K562 (cell line): ENCODE data around the gene PRAC2. TPM values are rescaled to one million over a fixed set of nuclear protein-coding genes. Genes with fewer than 3 reads are reported as not detected.

Experiments
- ATAC-seq: fragments of 200-7000 bp; cut with Tn5 transposase; 3 replicates; pipeline ENCODE4 v1.9.1; 2020; ENCODE audit warnings: moderate library complexity
- BruUV-seq: library from RNA; stranded (reverse); fragments of 400-500 nt; replicated peaks from 2 replicates; lab custom pipeline; 2021; lab: Mats Ljungman, UMichigan
- CTCF ChIA-PET: fragments of 300-600 bp; formaldehyde crosslinking; extraction: SDS; loops from one replicate; lab custom pipeline; 2021; ENCODE audit warnings: low intra/inter-chr PET ratio; lab: Yijun Ruan, JAX
- POLR2A ChIA-PET: fragments of 300-600, 350-650 bp; sonication (Branson Sonifier 250); formaldehyde crosslinking; extraction: SDS; loops from one replicate; lab custom pipeline; 2021; ENCODE audit warnings: antibody characterized with exemption, inconsistent platforms; lab: Yijun Ruan, JAX
- DNase-seq, 4 experiments: peaks; one replicate each; pipeline versions ENCODE4 v3.0.0 to v3.0.0-alpha.2; 2011 to 2018; ENCODE audit warnings: low spot score in 3 of 4, mixed read lengths in 3 of 4; ENCODE audit errors: extremely low read depth in 1 of 4
- FAIRE-seq: peaks from 2 replicates; lab custom pipeline; 2011; peaks lifted over from hg19 to GRCh38; lab: Jason Lieb, UNC
- H2AFZ ChIP-seq: 2 replicates; pipeline ENCODE4 v1.6.0; 2011; ENCODE audit warnings: low read depth, low read length, control low read depth, inconsistent platforms
- H3K27ac ChIP-seq: fragments of 200-600 bp; 3 replicates; pipeline ENCODE4 v1.8.0; 2011; ENCODE audit warnings: low read depth, mild to moderate bottlenecking, control low read depth, inconsistent platforms, low read length, moderate library complexity, mixed read lengths; ENCODE audit errors: extremely low read depth
- H3K27me3 ChIP-seq, 2 experiments: fragments of 300-600 bp in 1 of 2; 2 replicates in 1 of 2; 3 replicates in 1 of 2; pipeline versions ENCODE4 v1.6.0 to v1.8.0; 2011; ENCODE audit warnings: inconsistent platforms in 2 of 2, low read length in 2 of 2, mild to moderate bottlenecking in 1 of 2, mixed read lengths in 1 of 2, moderate library complexity in 1 of 2; ENCODE audit not compliant: control insufficient read depth in 2 of 2, insufficient read depth in 2 of 2
- H3K36me3 ChIP-seq: fragments of 300-600 bp; 3 replicates; pipeline ENCODE4 v1.8.0; 2011; ENCODE audit warnings: mild to moderate bottlenecking, low read length, inconsistent platforms; ENCODE audit not compliant: control insufficient read depth, insufficient read depth
- H3K4me1 ChIP-seq, 2 experiments: fragments of 200-600 bp in 1 of 2; replicated peaks in 1 of 2; 2 replicates in 1 of 2; 3 replicates in 1 of 2; pipeline versions ENCODE4 v1.5.1 to v1.8.0; 2011; ENCODE audit warnings: inconsistent platforms in 2 of 2, low read length in 2 of 2, mild to moderate bottlenecking in 1 of 2, mixed read lengths in 1 of 2, moderate library complexity in 1 of 2; ENCODE audit not compliant: control insufficient read depth in 2 of 2, insufficient read depth in 2 of 2
- H3K4me2 ChIP-seq: 2 replicates; pipeline ENCODE4 v1.6.1; 2011; ENCODE audit warnings: low read length, control low read depth, inconsistent platforms, mixed read lengths; ENCODE audit not compliant: insufficient read depth
- H3K4me3 ChIP-seq: fragments of 200-600 bp; sonication (generic), shearing (Covaris generic); 2 replicates; pipeline ENCODE4 v1.5.1; 2016; ENCODE audit warnings: control low read depth, inconsistent platforms
- H3K79me2 ChIP-seq: fragments of 200-600 bp; 3 replicates; pipeline ENCODE4 v1.8.0; 2011; ENCODE audit warnings: low read length, inconsistent platforms; ENCODE audit not compliant: control insufficient read depth, insufficient read depth
- H3K9ac ChIP-seq, 2 experiments: 2 replicates each; pipeline versions ENCODE4 v1.6.0 to v1.6.1; 2011; ENCODE audit warnings: low read depth in 2 of 2, low read length in 2 of 2, control low read depth in 1 of 2, inconsistent platforms in 1 of 2, mild to moderate bottlenecking in 1 of 2, mixed read lengths in 1 of 2; ENCODE audit not compliant: insufficient read depth in 1 of 2
- H3K9me1 ChIP-seq: one replicate; pipeline ENCODE4 v1.6.0; 2011; ENCODE audit warnings: inconsistent platforms, mild to moderate bottlenecking, low read length, moderate library complexity; ENCODE audit not compliant: control insufficient read depth, insufficient read depth
- H3K9me3 ChIP-seq: replicated peaks from 2 replicates; pipeline ENCODE4 v1.5.1; 2011; ENCODE audit warnings: low read depth, low read length, inconsistent platforms; ENCODE audit not compliant: control insufficient read depth, insufficient read depth
- H4K20me1 ChIP-seq: replicated peaks from 2 replicates; pipeline ENCODE4 v1.6.1; 2011; ENCODE audit warnings: low read length, inconsistent platforms, mixed read lengths; ENCODE audit not compliant: control insufficient read depth, insufficient read depth
- BRD9 ChIP-seq: fragments of 450-650 bp; IDR thresholded peaks from 2 replicates; pipeline ENCODE4 v1.6.1; 2018; ENCODE audit warnings: low read depth; ENCODE audit not compliant: partially characterized antibody
- CAMTA2 ChIP-seq: fragments of 250-450 bp; sonication (Bioruptor Pico); conservative IDR thresholded peaks from 2 replicates; pipeline ENCODE4 v1.5.1; 2022
- E2F5 ChIP-seq: sonication (generic); formaldehyde crosslinking; IDR thresholded peaks from 2 replicates; pipeline ENCODE4 v1.8.0; 2022; ENCODE audit warnings: mild to moderate bottlenecking, missing genetic modification reagents
- FOXA1 ChIP-seq: fragments of 450-650 bp; IDR thresholded peaks from 2 replicates; pipeline ENCODE4 v1.6.1; 2016; ENCODE audit warnings: mild to moderate bottlenecking, borderline replicate concordance
- HDAC8 ChIP-seq: fragments of 450-650 bp; IDR thresholded peaks from 2 replicates; pipeline ENCODE4 v1.6.1; 2016; ENCODE audit warnings: mild to moderate bottlenecking, missing genetic modification characterization, moderate library complexity, missing compliant biosample characterization
- MYC ChIP-seq, 2 experiments: fragments of 250-450 bp in 1 of 2; sonication (Bioruptor Pico) in 1 of 2; IDR thresholded peaks; 2 replicates each; pipeline versions ENCODE4 v1.5.1 to v1.6.1; 2012 to 2021; ENCODE audit warnings: low read depth in 2 of 2, borderline replicate concordance in 1 of 2, improper control_type of control experiment in 1 of 2, low read length in 1 of 2, mild to moderate bottlenecking in 1 of 2, moderate library complexity in 1 of 2
- RNF219 ChIP-seq: fragments of 250-450 bp; sonication (Bioruptor Pico); IDR thresholded peaks from 2 replicates; pipeline ENCODE4 v1.5.0; 2022; ENCODE audit warnings: mild to moderate bottlenecking
- RUNX1 ChIP-seq: sonication (generic); IDR thresholded peaks from 2 replicates; pipeline ENCODE4 v1.6.1; 2016; ENCODE audit warnings: antibody characterized with exemption, low read depth
- SMAD4 ChIP-seq: fragments of 250-450 bp; sonication (Bioruptor Pico); conservative IDR thresholded peaks from 2 replicates; pipeline ENCODE4 v1.8.0; 2021; ENCODE audit warnings: inconsistent platforms, mild to moderate bottlenecking, moderate library complexity
- ZNF212 ChIP-seq: fragments of 450-650 bp; formaldehyde crosslinking; IDR thresholded peaks from 2 replicates; pipeline ENCODE4 v1.4.0; 2020; ENCODE audit warnings: mild to moderate bottlenecking
- ZNF507 ChIP-seq: conservative IDR thresholded peaks from 2 replicates; pipeline ENCODE4 v1.6.1; 2017; ENCODE audit warnings: missing genetic modification characterization, missing compliant biosample characterization
- WGBS: fragments of 100-300 bp; shearing (Covaris generic); methylation state at CpG from one replicate; pipeline ENCODE4 v1.1.6; 2016; ENCODE audit warnings: low coverage, mixed read lengths; ENCODE audit not compliant: insufficient coverage; ENCODE audit errors: missing lambda C conversion rate; 5-methylcytosine and 5-hydroxymethylcytosine counted together
- in situ Hi-C: fragments of 300-500 bp; cut with MboI; formaldehyde crosslinking; loops from 4 replicates; pipeline ENCODE4 v1.15.0; 2018; ENCODE audit warnings: inconsistent platforms, mixed read lengths
- intact Hi-C: fragments of 100-400 bp; cut with micrococcal nuclease; formaldehyde crosslinking; loops from 2 replicates; pipeline ENCODE4 v1.14.2; 2022
- polyA plus RNA-seq, 8 experiments: library from polyadenylated mRNA; depleted of rRNA in 4 of 8; stranded (reverse) in 5 of 8; unstranded in 3 of 8; fragments of >200 nt; fragmentation: Nextera tagmentation in 2 of 8; fragmentation: Illumina TruSeq in 1 of 8; extraction: Ambion mirVana in 2 of 8; extraction: Trizol in 1 of 8; gene quantifications; 2 replicates each; pipeline versions ENCODE4 v1.2.1 to v1.2.3, GENCODE V29; 2011 to 2014; ENCODE audit warnings: inconsistent platforms in 1 of 8, missing spikeins in 1 of 8
- total RNA-seq, 7 experiments: library from RNA; depleted of rRNA in 6 of 7; stranded (reverse); fragments of >200 nt in 6 of 7; fragmentation: Illumina TruSeq in 2 of 7; extraction: Trizol in 2 of 7; gene quantifications; 2 replicates each; pipeline versions ENCODE4 v1.2.1 to v1.2.3, GENCODE V29; 2011 to 2021; ENCODE audit warnings: low replicate concordance in 1 of 7

Gene PRAC2
- total and polyA plus RNA-seq, 9 of the 15 experiments (the other 6 are each of a cell fraction or from before 2014, with no cell fraction given), result not detected

- no peak for TF ChIP-seq BRD9
- TF ChIP-seq FOXA1, result no peak
Measured at GRCh38 chr17:48724251-48725003, 1.4 kb downstream of the PRAC2 start (continued).

- ChIA-PET POLR2A (interaction anchor here (0.6 to 2.3 kb wide), 5 partner anchors 9 to 154 kb away, joined by 3 to 7 read pairs (median 3); no protein-coding TSS in a partner anchor), CTCF (interaction anchor here (0.6 to 2.6 kb wide), 5 partner anchors 59 to 670 kb away, joined by 3 to 21 read pairs (median 4); no protein-coding TSS in a partner anchor)
- in situ Hi-C loops, result no loop called here
- intact Hi-C loops, result loop anchor here (2.0 kb wide), 1 partner anchor 46 kb away; no protein-coding TSS in a partner anchor
- Histone ChIP-seq H3K9me3 (no peaks in the 10 kb centered on the region), H3K27ac (no peak overlapping the region), H3K36me3 (no peaks in the 10 kb centered on the region), H4K20me1 (peaks cover 3% of the 10 kb centered on the region; the same call in 1 of the 2 replicates), H3K9ac (no peak overlapping the region), H2AFZ (no peak overlapping the region), H3K4me1 (peaks cover 0 to 21% of the 10 kb centered on the region in 2 experiments; a peak in 2 of 5 replicates), H3K9me1 (no peaks in the 10 kb centered on the region), H3K27me3 (peaks cover 73 to 84% of the 10 kb centered on the region in 2 experiments), H3K4me2 (no peak overlapping the region), H3K79me2 (no peaks in the 10 kb centered on the region), H3K4me3 (no peak overlapping the region)
- ATAC-seq, result no peak
- no TSS peak for BruUV-seq
- FAIRE-seq, result no peak
- DNase-seq, result no peak
- 4% methylated on average over 16 of the region's 16 CpGs for WGBS
- TF ChIP-seq E2F5 (CRISPR knock-in tag) (no peak), HDAC8 (tag) (no peak), RUNX1 (no peak), SMAD4 (CRISPR knock-in tag) (no peak), ZNF212 (no peak), RNF219 (CRISPR knock-in tag) (no peak), CAMTA2 (CRISPR knock-in tag) (no peak), MYC (IDR thresholded peaks at IDR 0.05; ENCODE audit: low read depth, low read length) (no peak), MYC (CRISPR knock-in tag; IDR thresholded peaks at IDR 0.05; ENCODE audit: borderline replicate concordance, low read depth) (no peak), ZNF507 (tag) (no peak)
Measured at GRCh38 chr17:48725004-48725287, 2.0 kb downstream of the PRAC2 start.
